Daoy (cell line): ENCODE results near the gene NMUR1. TPM values are rescaled to one million over a fixed set of nuclear protein-coding genes. Genes with fewer than 3 reads are reported as not detected.

ENCODE experiments used
- DNase-seq: peaks from one replicate; pipeline ENCODE4 v3.0.0-alpha.2; 2015; ENCODE audit warnings: low read depth
- total RNA-seq: library from RNA; depleted of rRNA; stranded (reverse); fragments of >200 nt; shearing (Covaris generic); gene quantifications from 2 replicates; pipeline ENCODE4 v1.2.3, GENCODE V29; 2014

NMUR1 gene
- total RNA-seq, 1 experiment from 2014 or later, result not detected

- no peak for DNase-seq
These were observed 4.7 kb downstream of the NMUR1 start for GRCh38 chr2:231525248-231526163.

- DNase-seq, result no peak
These were observed 5.6 kb downstream of the NMUR1 start for GRCh38 chr2:231524477-231525247.

- no peak for DNase-seq
These were observed 6.6 kb downstream of the NMUR1 start for GRCh38 chr2:231523451-231524285.

- no peak for DNase-seq
These were observed 7.6 kb downstream of the NMUR1 start for GRCh38 chr2:231522418-231523180.

- no peak for DNase-seq
These were observed 8.8 kb downstream of the NMUR1 start for GRCh38 chr2:231521443-231521842.

- DNase-seq, result no peak
These were observed 10.2 kb downstream of the NMUR1 start for GRCh38 chr2:231519975-231520555.

GRCh38 chr2:231518771-231519170, 11.5 kb downstream of the NMUR1 start:
- no peak for DNase-seq

GRCh38 chr2:231515603-231516002, 14.6 kb downstream of the NMUR1 start:
- DNase-seq, result no peak

GRCh38 chr2:231514951-231515297, 15.3 kb downstream of the NMUR1 start:
- no peak for DNase-seq

GRCh38 chr2:231514225-231514950, 15.9 kb downstream of the NMUR1 start:
- peak; percentile 99 for DNase-seq

- no peak for DNase-seq
These were observed 16.5 kb downstream of the NMUR1 start for GRCh38 chr2:231513746-231514224.

- DNase-seq, result no peak
These were observed 18.0 kb downstream of the NMUR1 start for GRCh38 chr2:231512222-231512621.

GRCh38 chr2:231503766-231504165, 26.5 kb downstream of the NMUR1 start:
- DNase-seq, result no peak

- no peak for DNase-seq
These were observed 27.6 kb downstream of the NMUR1 start for GRCh38 chr2:231502596-231502995.

- DNase-seq, result no peak
These were observed 32.6 kb downstream of the NMUR1 start for GRCh38 chr2:231497651-231498050.

GRCh38 chr2:231494669-231495068, 35.6 kb downstream of the NMUR1 start:
- DNase-seq, result no peak

GRCh38 chr2:231490801-231491200, 39.4 kb downstream of the NMUR1 start:
- DNase-seq, result no peak

GRCh38 chr2:231489990-231490389, 40.3 kb downstream of the NMUR1 start:
- DNase-seq, result no peak

- no peak for DNase-seq
These were observed 41.9 kb downstream of the NMUR1 start for GRCh38 chr2:231488331-231488730.
